Choroid plexus epithelial cell (primary cell): Measurements from ENCODE around the gene TAF3.

ENCODE experiments used
- DNase-seq: peaks from one replicate; pipeline ENCODE4 v3.0.0-alpha.2; 2010; ENCODE audit warnings: low read depth
- H3K4me3 ChIP-seq: 2 replicates; pipeline ENCODE4 v1.5.1; 2011; ENCODE audit warnings: low read depth, mild to moderate bottlenecking, control low read depth, low read length, moderate library complexity
- CTCF ChIP-seq: conservative IDR thresholded peaks from 2 replicates; pipeline ENCODE4 v1.5.1; 2011; ENCODE audit warnings: low read depth, mild to moderate bottlenecking, control low read depth, inconsistent platforms, low read length, moderate library complexity

Gene TAF3

GRCh38 chr10:8057636-8058273 lies 239.4 kb downstream of the TAF3 start:
- H3K4me3 ChIP-seq = no peak overlapping the region
- TF ChIP-seq CTCF = no peak
- no peak for DNase-seq

GRCh38 chr10:8058274-8059111 lies 240.2 kb downstream of the TAF3 start:
- TF ChIP-seq CTCF = no peak
- DNase-seq = no peak
- H3K4me3 ChIP-seq = no peak overlapping the region

GRCh38 chr10:8059191-8059936 lies 241.1 kb downstream of the TAF3 start:
- DNase-seq = no peak
- no peak for TF ChIP-seq CTCF
- no peak overlapping the region for H3K4me3 ChIP-seq

GRCh38 chr10:8060010-8060703 lies 241.9 kb downstream of the TAF3 start:
- no peak for DNase-seq
- TF ChIP-seq CTCF = no peak
- no peak overlapping the region for H3K4me3 ChIP-seq

- no peak overlapping the region for H3K4me3 ChIP-seq
- no peak for TF ChIP-seq CTCF
- DNase-seq = no peak
Observed at GRCh38 chr10:8060704-8061121, 242.4 kb downstream of the TAF3 start.

GRCh38 chr10:8061274-8062211 lies 243.2 kb downstream of the TAF3 start:
- no peak overlapping the region for H3K4me3 ChIP-seq
- DNase-seq = no peak
- no peak for TF ChIP-seq CTCF
